ENCODE data around the gene TTLL9.

- TF ChIP-seq, protein P1, sequence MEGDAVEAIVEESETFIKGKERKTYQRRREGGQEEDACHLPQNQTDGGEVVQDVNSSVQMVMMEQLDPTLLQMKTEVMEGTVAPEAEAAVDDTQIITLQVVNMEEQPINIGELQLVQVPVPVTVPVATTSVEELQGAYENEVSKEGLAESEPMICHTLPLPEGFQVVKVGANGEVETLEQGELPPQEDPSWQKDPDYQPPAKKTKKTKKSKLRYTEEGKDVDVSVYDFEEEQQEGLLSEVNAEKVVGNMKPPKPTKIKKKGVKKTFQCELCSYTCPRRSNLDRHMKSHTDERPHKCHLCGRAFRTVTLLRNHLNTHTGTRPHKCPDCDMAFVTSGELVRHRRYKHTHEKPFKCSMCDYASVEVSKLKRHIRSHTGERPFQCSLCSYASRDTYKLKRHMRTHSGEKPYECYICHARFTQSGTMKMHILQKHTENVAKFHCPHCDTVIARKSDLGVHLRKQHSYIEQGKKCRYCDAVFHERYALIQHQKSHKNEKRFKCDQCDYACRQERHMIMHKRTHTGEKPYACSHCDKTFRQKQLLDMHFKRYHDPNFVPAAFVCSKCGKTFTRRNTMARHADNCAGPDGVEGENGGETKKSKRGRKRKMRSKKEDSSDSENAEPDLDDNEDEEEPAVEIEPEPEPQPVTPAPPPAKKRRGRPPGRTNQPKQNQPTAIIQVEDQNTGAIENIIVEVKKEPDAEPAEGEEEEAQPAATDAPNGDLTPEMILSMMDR (IDR thresholded peaks at IDR 0.05) = no peak
- TF ChIP-seq POLR2A (IDR thresholded peaks at IDR 0.05) = no peak
Observed at GRCh38 chr20:31835977-31836852, 34.2 kb upstream of the TTLL9 start.

Measured in prostate gland (tissue), 2 donors.